HEK293T (cell line): Measurements from ENCODE around the gene STH.

Experiments
- BHLHE40 ChIP-seq: fragments of 450-650 bp; IDR thresholded peaks from 2 replicates; pipeline ENCODE4 v1.6.1; 2016; ENCODE audit warnings: mild to moderate bottlenecking, moderate library complexity, borderline replicate concordance
- CTBP1 ChIP-seq: fragments of 450-650 bp; IDR thresholded peaks from 2 replicates; pipeline ENCODE4 v1.6.1; 2016; ENCODE audit warnings: borderline replicate concordance
- ELF4 ChIP-seq: fragments of 450-650 bp; IDR thresholded peaks from 2 replicates; pipeline ENCODE4 v1.6.1; 2017; ENCODE audit warnings: antibody characterized with exemption
- FOXA1 ChIP-seq: fragments of 450-650 bp; IDR thresholded peaks from 2 replicates; pipeline ENCODE4 v1.6.1; 2016; ENCODE audit warnings: mild to moderate bottlenecking
- FOXK2 ChIP-seq: fragments of 450-650 bp; IDR thresholded peaks from 2 replicates; pipeline ENCODE4 v1.6.1; 2016; ENCODE audit warnings: mild to moderate bottlenecking
- FOXM1 ChIP-seq: fragments of 450-650 bp; IDR thresholded peaks from 2 replicates; pipeline ENCODE4 v1.6.1; 2017; ENCODE audit warnings: mild to moderate bottlenecking, borderline replicate concordance
- NFRKB ChIP-seq: fragments of 450-650 bp; IDR thresholded peaks from 2 replicates; pipeline ENCODE4 v1.6.1; 2016; ENCODE audit warnings: mild to moderate bottlenecking, moderate library complexity
- SP1 ChIP-seq: fragments of 450-650 bp; IDR thresholded peaks from 2 replicates; pipeline ENCODE4 v1.6.1; 2017
- SUZ12 ChIP-seq: fragments of 450-650 bp; IDR thresholded peaks from 2 replicates; pipeline ENCODE4 v1.6.1; 2016; ENCODE audit warnings: mild to moderate bottlenecking
- TARDBP ChIP-seq: fragments of 450-650 bp; IDR thresholded peaks from 2 replicates; pipeline ENCODE4 v1.6.1; 2016
- TF ChIP-seq, protein P1 (sequence below): fragments of 450-650 bp; IDR thresholded peaks from 2 replicates; pipeline ENCODE4 v1.6.1; 2016

DNA sequence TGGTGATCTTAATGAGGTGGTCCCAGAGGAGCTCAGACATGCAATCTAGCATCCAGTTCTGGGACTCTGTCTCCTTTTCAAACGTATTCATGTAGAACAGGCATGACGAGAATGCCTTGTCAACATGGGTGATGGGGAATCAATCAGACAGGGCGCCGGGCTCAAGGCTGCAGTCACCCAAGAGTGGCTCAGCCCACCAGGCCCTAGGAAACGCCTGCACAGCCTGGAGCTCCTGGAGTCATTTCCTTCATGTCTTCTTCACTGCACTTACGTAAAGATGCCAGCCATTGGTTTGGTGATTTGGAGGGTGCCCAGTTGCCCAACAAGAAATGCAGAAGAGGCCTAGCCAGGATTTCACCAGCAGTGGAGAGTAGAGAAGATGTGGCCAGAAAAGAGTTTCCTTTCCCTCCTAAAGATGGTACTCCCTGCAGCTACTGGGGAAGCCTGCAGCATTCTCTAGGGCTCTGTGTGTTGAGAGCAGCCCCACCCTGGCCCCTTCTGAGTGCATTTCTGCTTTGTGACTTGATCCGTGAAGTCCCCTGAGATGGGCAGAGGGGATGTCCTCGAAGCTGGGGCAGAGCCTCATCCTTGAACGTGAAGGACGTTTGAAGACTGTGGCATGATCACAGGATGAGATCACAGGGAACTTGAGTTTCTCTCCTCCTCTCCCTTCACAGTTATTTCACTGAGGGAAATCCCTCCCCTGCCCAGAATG lies 24.0 kb upstream of the STH start:
- TF ChIP-seq SUZ12 (no peak), FOXK2 (no peak), BHLHE40 (no peak), CTBP1 (no peak), ELF4 (no peak), FOXM1 (no peak), NFRKB (no peak), FOXA1 (no peak), TARDBP (no peak), SP1 (no peak)
- TF ChIP-seq, protein P1, sequence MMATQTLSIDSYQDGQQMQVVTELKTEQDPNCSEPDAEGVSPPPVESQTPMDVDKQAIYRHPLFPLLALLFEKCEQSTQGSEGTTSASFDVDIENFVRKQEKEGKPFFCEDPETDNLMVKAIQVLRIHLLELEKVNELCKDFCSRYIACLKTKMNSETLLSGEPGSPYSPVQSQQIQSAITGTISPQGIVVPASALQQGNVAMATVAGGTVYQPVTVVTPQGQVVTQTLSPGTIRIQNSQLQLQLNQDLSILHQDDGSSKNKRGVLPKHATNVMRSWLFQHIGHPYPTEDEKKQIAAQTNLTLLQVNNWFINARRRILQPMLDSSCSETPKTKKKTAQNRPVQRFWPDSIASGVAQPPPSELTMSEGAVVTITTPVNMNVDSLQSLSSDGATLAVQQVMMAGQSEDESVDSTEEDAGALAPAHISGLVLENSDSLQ, result no peak
